DMS53 (cell line): ENCODE data around the gene EML4.
A peak's percentile ranks its signal among the peaks of the same experiment; 100 is the strongest.
"Not testable (repeated sequence)": the region's sequence is repeated elsewhere in the genome, so short reads cannot be mapped to it uniquely, and the experiment has no call there.

Experiments used
- DNase-seq: peaks from one replicate; lab custom pipeline; 2025; lab: John Stamatoyannopoulos, UW

Gene EML4

GRCh38 chr2:42169100-42169873 lies at the start of gene EML4:
EML4 (plus strand) TSS chr2:42169353; CDS start chr2:42169612, 259 bp downstream.
- DNase-seq: peak; percentile 95

- no peak for DNase-seq
Measured at GRCh38 chr2:42123426-42123825, 45.7 kb upstream of the EML4 start.

- peak; percentile 63 for DNase-seq
Measured at GRCh38 chr2:42124011-42124785, 45.0 kb upstream of the EML4 start.

GRCh38 chr2:42125841-42126594 lies 43.1 kb upstream of the EML4 start:
- DNase-seq: peak; percentile 9

- not testable (repeated sequence) for DNase-seq
Measured at GRCh38 chr2:42126873-42127272, 42.3 kb upstream of the EML4 start.

GRCh38 chr2:42127425-42128424 lies 41.4 kb upstream of the EML4 start:
- DNase-seq: peak; percentile 42

- DNase-seq: peak; percentile 51
Measured at GRCh38 chr2:42128721-42129486, 40.2 kb upstream of the EML4 start.

GRCh38 chr2:42129487-42129852 lies 39.7 kb upstream of the EML4 start:
- no peak for DNase-seq

- DNase-seq: no peak
Measured at GRCh38 chr2:42129947-42130346, 39.2 kb upstream of the EML4 start.

GRCh38 chr2:42130858-42131257 lies 38.3 kb upstream of the EML4 start:
- DNase-seq: not testable (repeated sequence)

GRCh38 chr2:42132191-42132965 lies 36.8 kb upstream of the EML4 start:
- peak; percentile 38 for DNase-seq

GRCh38 chr2:42132966-42133641 lies 36.0 kb upstream of the EML4 start:
- peak; percentile 95 for DNase-seq

GRCh38 chr2:42133771-42134195 lies 35.4 kb upstream of the EML4 start:
- DNase-seq: no peak

- not testable (repeated sequence) for DNase-seq
Measured at GRCh38 chr2:42134401-42134932, 34.7 kb upstream of the EML4 start.

GRCh38 chr2:42135381-42136312 lies 33.5 kb upstream of the EML4 start:
- DNase-seq: no peak

- DNase-seq: no peak
Measured at GRCh38 chr2:42136782-42137124, 32.4 kb upstream of the EML4 start.

GRCh38 chr2:42137125-42137841 lies 31.9 kb upstream of the EML4 start:
- peak; percentile 50 for DNase-seq
